Hepatocyte (in vitro differentiated cells): Measurements from ENCODE around the gene DRD5.

Source experiments
- EZH2 ChIP-seq: fragments of 200-600 bp; sonication (generic); IDR thresholded peaks from 2 replicates; pipeline ENCODE4 v1.6.1; 2016; ENCODE audit warnings: antibody characterized with exemption, mild to moderate bottlenecking, borderline replicate concordance
- TF ChIP-seq, protein P1 (sequence below): fragments of 200-600 bp; sonication (generic); IDR thresholded peaks from 2 replicates; pipeline ENCODE4 v1.5.1; 2016; ENCODE audit warnings: antibody characterized with exemption, mild to moderate bottlenecking; ENCODE audit not compliant: poor library complexity

DNA sequence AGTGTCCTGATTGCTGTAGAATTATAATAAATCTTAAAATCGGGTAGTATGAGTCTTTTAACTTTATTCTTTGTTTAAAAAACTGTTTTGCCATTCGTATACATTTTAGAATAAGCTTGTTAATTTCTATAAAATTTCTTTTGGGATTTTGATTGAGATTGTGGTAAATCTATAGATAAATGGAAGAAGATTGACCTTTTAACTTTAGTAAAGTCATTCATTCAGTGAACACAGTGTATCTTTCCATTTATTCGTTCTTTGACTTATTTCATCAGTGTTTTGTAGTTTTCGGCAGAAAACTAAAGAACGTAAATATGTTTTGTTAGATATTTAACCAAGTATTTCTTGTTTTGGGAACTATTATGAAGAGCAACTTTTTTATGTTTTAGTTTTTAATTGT is 38.9 kb downstream of the DRD5 start:
- TF ChIP-seq, protein P1, sequence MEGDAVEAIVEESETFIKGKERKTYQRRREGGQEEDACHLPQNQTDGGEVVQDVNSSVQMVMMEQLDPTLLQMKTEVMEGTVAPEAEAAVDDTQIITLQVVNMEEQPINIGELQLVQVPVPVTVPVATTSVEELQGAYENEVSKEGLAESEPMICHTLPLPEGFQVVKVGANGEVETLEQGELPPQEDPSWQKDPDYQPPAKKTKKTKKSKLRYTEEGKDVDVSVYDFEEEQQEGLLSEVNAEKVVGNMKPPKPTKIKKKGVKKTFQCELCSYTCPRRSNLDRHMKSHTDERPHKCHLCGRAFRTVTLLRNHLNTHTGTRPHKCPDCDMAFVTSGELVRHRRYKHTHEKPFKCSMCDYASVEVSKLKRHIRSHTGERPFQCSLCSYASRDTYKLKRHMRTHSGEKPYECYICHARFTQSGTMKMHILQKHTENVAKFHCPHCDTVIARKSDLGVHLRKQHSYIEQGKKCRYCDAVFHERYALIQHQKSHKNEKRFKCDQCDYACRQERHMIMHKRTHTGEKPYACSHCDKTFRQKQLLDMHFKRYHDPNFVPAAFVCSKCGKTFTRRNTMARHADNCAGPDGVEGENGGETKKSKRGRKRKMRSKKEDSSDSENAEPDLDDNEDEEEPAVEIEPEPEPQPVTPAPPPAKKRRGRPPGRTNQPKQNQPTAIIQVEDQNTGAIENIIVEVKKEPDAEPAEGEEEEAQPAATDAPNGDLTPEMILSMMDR = no peak
- TF ChIP-seq EZH2 = no peak
